H9 (cell line): ENCODE data around the gene BICD2. TPM values are rescaled to one million over a fixed set of nuclear protein-coding genes. Genes with fewer than 3 reads are reported as not detected.

Experiments used
- DNase-seq: peaks from one replicate; pipeline ENCODE4 v3.0.0-alpha.2; 2017
- H2AFZ ChIP-seq: one replicate; pipeline ENCODE4 v1.6.1; 2013; ENCODE audit warnings: mild to moderate bottlenecking, low read length, control low read depth, moderate library complexity
- H2AK5ac ChIP-seq: 2 replicates; pipeline ENCODE4 v1.6.1; 2013; ENCODE audit warnings: low read length, control low read depth, mixed read lengths; ENCODE audit not compliant: insufficient read length
- H2BK120ac ChIP-seq: one replicate; pipeline ENCODE4 v1.6.1; 2013; ENCODE audit warnings: low read depth, mild to moderate bottlenecking, low read length, control low read depth, inconsistent platforms; ENCODE audit not compliant: poor library complexity, severe bottlenecking
- H2BK12ac ChIP-seq: 2 replicates; pipeline ENCODE4 v1.6.1; 2013; ENCODE audit warnings: low read length, control low read depth, mixed read lengths, low read depth; ENCODE audit not compliant: insufficient read length
- H2BK15ac ChIP-seq: 2 replicates; pipeline ENCODE4 v1.6.1; 2013; ENCODE audit warnings: low read depth, low read length, control low read depth
- H2BK20ac ChIP-seq: one replicate; pipeline ENCODE4 v1.6.1; 2013; ENCODE audit warnings: low read depth, mild to moderate bottlenecking, low read length, control low read depth, inconsistent platforms; ENCODE audit not compliant: poor library complexity, severe bottlenecking
- H2BK5ac ChIP-seq: 2 replicates; pipeline ENCODE4 v1.6.1; 2013; ENCODE audit warnings: low read length, control low read depth, mixed read lengths; ENCODE audit not compliant: insufficient read length
- H3K14ac ChIP-seq: 2 replicates; pipeline ENCODE4 v1.6.1; 2013; ENCODE audit warnings: low read length, control low read depth; ENCODE audit not compliant: insufficient read depth
- H3K18ac ChIP-seq: 2 replicates; pipeline ENCODE4 v1.6.1; 2013; ENCODE audit warnings: low read depth, mild to moderate bottlenecking, mixed read lengths, low read length, control low read depth; ENCODE audit not compliant: insufficient read length
- H3K23ac ChIP-seq: 2 replicates; pipeline ENCODE4 v1.6.1; 2013; ENCODE audit warnings: low read length, control low read depth, mixed read lengths, low read depth; ENCODE audit not compliant: insufficient read length
- H3K23me2 ChIP-seq: 2 replicates; pipeline ENCODE4 v1.6.1; 2013; ENCODE audit warnings: low read depth, mild to moderate bottlenecking, mixed read lengths, low read length, control low read depth; ENCODE audit not compliant: insufficient read length, poor library complexity, severe bottlenecking
- H3K27ac ChIP-seq: 2 replicates; pipeline ENCODE4 v1.5.1; 2013; ENCODE audit warnings: low read length, control low read depth, mixed read lengths, low read depth; ENCODE audit not compliant: insufficient read length
- H3K27me3 ChIP-seq: 2 replicates; pipeline ENCODE4 v1.6.1; 2013; ENCODE audit warnings: low read length, control low read depth, inconsistent platforms; ENCODE audit not compliant: insufficient read depth
- H3K4ac ChIP-seq: 2 replicates; pipeline ENCODE4 v1.6.1; 2013; ENCODE audit warnings: low read depth, mild to moderate bottlenecking, control low read depth, inconsistent platforms, low read length, moderate library complexity
- H3K4me1 ChIP-seq: 2 replicates; pipeline ENCODE4 v1.6.1; 2013; ENCODE audit warnings: low read length, control low read depth, inconsistent platforms; ENCODE audit not compliant: insufficient read depth
- H3K4me2 ChIP-seq: 2 replicates; pipeline ENCODE4 v1.6.1; 2013; ENCODE audit warnings: low read length, control low read depth, mixed read lengths; ENCODE audit not compliant: insufficient read length, insufficient read depth
- H3K56ac ChIP-seq: 2 replicates; pipeline ENCODE4 v1.6.1; 2013; ENCODE audit warnings: low read depth, mild to moderate bottlenecking, mixed read lengths, low read length, control low read depth; ENCODE audit not compliant: insufficient read length
- H3K79me1 ChIP-seq: 2 replicates; pipeline ENCODE4 v1.6.1; 2013; ENCODE audit warnings: low read depth, mild to moderate bottlenecking, moderate library complexity, low read length, control low read depth, inconsistent platforms; ENCODE audit not compliant: insufficient read depth, poor library complexity, severe bottlenecking
- H3K79me2 ChIP-seq: 2 replicates; pipeline ENCODE4 v1.6.1; 2013; ENCODE audit warnings: low read length, control low read depth, inconsistent platforms; ENCODE audit not compliant: insufficient read depth
- H3K9ac ChIP-seq: 2 replicates; pipeline ENCODE4 v1.6.1; 2013; ENCODE audit warnings: low read length, control low read depth, mixed read lengths; ENCODE audit not compliant: insufficient read length; ENCODE audit errors: extremely low read depth
- H3K9me3 ChIP-seq: one replicate; pipeline ENCODE4 v1.6.1; 2013; ENCODE audit warnings: low read depth, low read length, inconsistent platforms; ENCODE audit not compliant: control insufficient read depth
- H3T11ph ChIP-seq: one replicate; pipeline ENCODE4 v1.6.1; 2013; ENCODE audit warnings: mild to moderate bottlenecking, low read length, control low read depth, inconsistent platforms
- H4K20me1 ChIP-seq: one replicate; pipeline ENCODE4 v1.6.1; 2013; ENCODE audit not compliant: control insufficient read depth, insufficient read length, insufficient read depth
- H4K5ac ChIP-seq: 2 replicates; pipeline ENCODE4 v1.6.1; 2013; ENCODE audit warnings: low read depth, mild to moderate bottlenecking, mixed read lengths, low read length, control low read depth; ENCODE audit not compliant: insufficient read length
- H4K8ac ChIP-seq: replicated peaks from 2 replicates; pipeline ENCODE4 v1.6.1; 2013; ENCODE audit warnings: low read length, control low read depth, mixed read lengths, low read depth; ENCODE audit not compliant: insufficient read length
- H4K91ac ChIP-seq: 2 replicates; pipeline ENCODE4 v1.6.1; 2013; ENCODE audit warnings: low read depth, mild to moderate bottlenecking, moderate library complexity, mixed read lengths, low read length, control low read depth; ENCODE audit not compliant: insufficient read length
- H3K27ac Mint-ChIP-seq, 3 experiments: 2 replicates in 2 of 3; 3 replicates in 1 of 3; pipeline ENCODE4 v1.8.0; 2020 to 2021; ENCODE audit warnings: mixed read lengths in 3 of 3, mild to moderate bottlenecking in 1 of 3, moderate library complexity in 1 of 3
- H3K27me3 Mint-ChIP-seq: 2 replicates; pipeline ENCODE4 v1.8.0; 2021; ENCODE audit warnings: low read depth, mild to moderate bottlenecking, moderate library complexity, mixed read lengths
- H3K36me3 Mint-ChIP-seq, 3 experiments: 2 replicates in 2 of 3; 3 replicates in 1 of 3; pipeline ENCODE4 v1.8.0; 2020 to 2021; ENCODE audit warnings: low read depth in 3 of 3, mixed read lengths in 3 of 3; ENCODE audit not compliant: insufficient read depth in 1 of 3
- H3K4me1 Mint-ChIP-seq, 2 experiments: 2 replicates each; pipeline ENCODE4 v1.8.0; 2020; ENCODE audit warnings: mixed read lengths in 2 of 2
- H3K4me3 Mint-ChIP-seq, 2 experiments: 2 replicates in 1 of 2; 3 replicates in 1 of 2; pipeline ENCODE4 v1.8.0; 2020 to 2021; ENCODE audit warnings: mild to moderate bottlenecking in 2 of 2, mixed read lengths in 2 of 2, moderate library complexity in 1 of 2
- H3K9me3 Mint-ChIP-seq, 2 experiments: 2 replicates in 1 of 2; 3 replicates in 1 of 2; pipeline ENCODE4 v1.8.0; 2020; ENCODE audit warnings: mild to moderate bottlenecking in 2 of 2, mixed read lengths in 2 of 2, moderate library complexity in 1 of 2
- WGBS: extraction: QIAGEN DNeasy Blood & Tissue Kit; methylation state at CpG from one replicate; pipeline ENCODE4 v1.1.7; 2013; ENCODE audit warnings: missing lambda C conversion rate, low lambda C conversion rate, mixed read lengths; ENCODE audit not compliant: insufficient read length; ENCODE audit errors: extremely low coverage; 5-methylcytosine and 5-hydroxymethylcytosine counted together
- total RNA-seq: library from RNA; stranded (reverse); gene quantifications from 2 replicates; pipeline ENCODE4 v1.2.1, GENCODE V29; 2021
- TF ChIP-seq, protein P1 (sequence below): fragments of 200-600 bp; sonication (generic); conservative IDR thresholded peaks from 3 replicates; pipeline ENCODE4 v1.8.0; 2021; ENCODE audit warnings: antibody characterized with exemption, mild to moderate bottlenecking

The BICD2 gene
- total RNA-seq, 1 experiment from 2014 or later: 22.3 TPM

DNA sequence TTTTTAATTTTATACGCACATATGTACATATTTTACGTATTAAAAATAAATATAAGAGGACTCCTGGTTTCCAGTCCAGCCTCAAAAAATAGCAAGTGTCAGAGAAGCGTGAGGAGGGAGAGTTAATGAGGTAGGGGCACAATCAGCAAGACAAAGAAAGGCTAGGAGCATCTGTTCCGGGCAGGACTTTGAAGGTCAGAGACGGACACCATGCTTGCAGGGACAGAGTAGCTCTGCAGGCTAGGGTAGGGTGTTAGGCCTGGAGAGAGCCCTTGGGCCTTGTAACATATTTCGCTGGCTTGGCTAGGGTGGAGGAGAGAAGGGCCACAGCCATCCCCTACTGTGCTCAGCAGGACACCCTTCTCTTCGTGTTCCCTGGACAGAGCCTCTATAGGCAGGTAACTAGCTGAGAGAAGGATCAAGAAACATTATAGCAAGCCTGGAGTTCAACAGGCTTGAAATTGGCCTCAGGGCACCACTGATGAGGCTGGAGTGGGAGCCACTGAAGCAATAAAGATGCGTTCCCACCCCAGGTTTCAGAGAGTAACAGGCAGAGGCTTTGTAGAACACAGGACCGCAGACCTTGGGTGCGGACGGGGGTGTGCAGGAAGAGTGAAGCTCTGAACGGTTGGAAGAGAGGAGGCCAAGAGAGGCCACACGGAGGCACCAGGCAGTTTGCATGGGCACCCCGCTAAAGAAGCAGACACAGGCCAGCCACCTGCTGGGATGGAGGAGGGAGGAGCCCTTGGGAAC lies 85.0 kb downstream of the BICD2 start:
- Histone ChIP-seq H4K91ac (no peak overlapping the region), H4K8ac (no peak overlapping the region), H3K23ac (no peak overlapping the region), H2BK120ac (no peak overlapping the region), H3K27me3 (no peaks in the 10 kb centered on the region), H2AK5ac (no peak overlapping the region), H2BK20ac (no peak overlapping the region), H3K9ac (no peak overlapping the region), H3K18ac (no peak overlapping the region), H2BK12ac (no peak overlapping the region), H4K5ac (no peak overlapping the region), H3K27ac (no peak overlapping the region), H3K56ac (no peak overlapping the region), H3K23me2 (no peaks in the 10 kb centered on the region), H3T11ph (no peak overlapping the region), H3K79me1 (no peaks in the 10 kb centered on the region), H2BK15ac (no peak overlapping the region), H3K9me3 (no peaks in the 10 kb centered on the region), H4K20me1 (no peaks in the 10 kb centered on the region), H3K79me2 (no peaks in the 10 kb centered on the region), H3K14ac (peak overlapping the region; percentile 3; the same call in 1 of the 2 replicates), H2BK5ac (no peak overlapping the region), H3K4me2 (no peak overlapping the region), H3K4me1 (peaks cover 4% of the 10 kb centered on the region; the same call in 1 of the 2 replicates), H2AFZ (no peak overlapping the region), H3K4ac (no peak overlapping the region)
- Mint-ChIP-seq H3K27me3 (no peaks in the 10 kb centered on the region), H3K9me3 (no peaks in the 10 kb centered on the region; a peak in 1 of 5 replicates), H3K36me3 (no peaks in the 10 kb centered on the region), H3K4me1 (peaks cover 13 to 14% of the 10 kb centered on the region in 2 experiments), H3K4me3 (no peak overlapping the region), H3K27ac (peak overlapping the region in 2 of 3 experiments; percentile 42 to 92; a peak in 4 of 7 replicates)
- DNase-seq: no peak
- no CpG with 5 or more reads among the region's 14 CpGs for WGBS
- TF ChIP-seq, protein P1, sequence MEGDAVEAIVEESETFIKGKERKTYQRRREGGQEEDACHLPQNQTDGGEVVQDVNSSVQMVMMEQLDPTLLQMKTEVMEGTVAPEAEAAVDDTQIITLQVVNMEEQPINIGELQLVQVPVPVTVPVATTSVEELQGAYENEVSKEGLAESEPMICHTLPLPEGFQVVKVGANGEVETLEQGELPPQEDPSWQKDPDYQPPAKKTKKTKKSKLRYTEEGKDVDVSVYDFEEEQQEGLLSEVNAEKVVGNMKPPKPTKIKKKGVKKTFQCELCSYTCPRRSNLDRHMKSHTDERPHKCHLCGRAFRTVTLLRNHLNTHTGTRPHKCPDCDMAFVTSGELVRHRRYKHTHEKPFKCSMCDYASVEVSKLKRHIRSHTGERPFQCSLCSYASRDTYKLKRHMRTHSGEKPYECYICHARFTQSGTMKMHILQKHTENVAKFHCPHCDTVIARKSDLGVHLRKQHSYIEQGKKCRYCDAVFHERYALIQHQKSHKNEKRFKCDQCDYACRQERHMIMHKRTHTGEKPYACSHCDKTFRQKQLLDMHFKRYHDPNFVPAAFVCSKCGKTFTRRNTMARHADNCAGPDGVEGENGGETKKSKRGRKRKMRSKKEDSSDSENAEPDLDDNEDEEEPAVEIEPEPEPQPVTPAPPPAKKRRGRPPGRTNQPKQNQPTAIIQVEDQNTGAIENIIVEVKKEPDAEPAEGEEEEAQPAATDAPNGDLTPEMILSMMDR: no peak
